HEK293T (cell line): Measurements from ENCODE around the gene HSD17B7.

Source experiments
- CTCF ChIA-PET: fragments of 350-600 bp; formaldehyde crosslinking; extraction: SDS; loops from one replicate; lab custom pipeline; 2021; ENCODE audit warnings: antibody characterized with exemption, inconsistent platforms; lab: Yijun Ruan, JAX
- POLR2A ChIA-PET: fragments of 350-600 bp; formaldehyde crosslinking; extraction: SDS; loops from one replicate; lab custom pipeline; 2020; ENCODE audit warnings: antibody characterized with exemption, inconsistent platforms; lab: Yijun Ruan, JAX
- DNase-seq: peaks from one replicate; pipeline ENCODE4 v3.0.0; 2012; ENCODE audit warnings: mixed read lengths; ENCODE audit errors: extremely low spot score
- ARNT ChIP-seq: fragments of 450-650 bp; IDR thresholded peaks from 2 replicates; pipeline ENCODE4 v1.6.1; 2017; ENCODE audit warnings: mild to moderate bottlenecking
- BHLHE40 ChIP-seq: fragments of 450-650 bp; IDR thresholded peaks from 2 replicates; pipeline ENCODE4 v1.6.1; 2016; ENCODE audit warnings: mild to moderate bottlenecking, moderate library complexity, borderline replicate concordance
- CTBP1 ChIP-seq: fragments of 450-650 bp; IDR thresholded peaks from 2 replicates; pipeline ENCODE4 v1.6.1; 2016; ENCODE audit warnings: borderline replicate concordance
- ELF4 ChIP-seq: fragments of 450-650 bp; IDR thresholded peaks from 2 replicates; pipeline ENCODE4 v1.6.1; 2017; ENCODE audit warnings: antibody characterized with exemption
- FOXA1 ChIP-seq: fragments of 450-650 bp; IDR thresholded peaks from 2 replicates; pipeline ENCODE4 v1.6.1; 2016; ENCODE audit warnings: mild to moderate bottlenecking
- FOXK2 ChIP-seq: fragments of 450-650 bp; IDR thresholded peaks from 2 replicates; pipeline ENCODE4 v1.6.1; 2016; ENCODE audit warnings: mild to moderate bottlenecking
- FOXM1 ChIP-seq: fragments of 450-650 bp; IDR thresholded peaks from 2 replicates; pipeline ENCODE4 v1.6.1; 2017; ENCODE audit warnings: mild to moderate bottlenecking, borderline replicate concordance
- HDGF ChIP-seq: fragments of 450-650 bp; IDR thresholded peaks from 2 replicates; pipeline ENCODE4 v1.6.1; 2017; ENCODE audit warnings: antibody characterized with exemption, borderline replicate concordance
- L3MBTL2 ChIP-seq: fragments of 450-650 bp; conservative IDR thresholded peaks from 2 replicates; pipeline ENCODE4 v1.6.1; 2016; ENCODE audit warnings: mild to moderate bottlenecking
- LEF1 ChIP-seq: fragments of 450-650 bp; IDR thresholded peaks from 2 replicates; pipeline ENCODE4 v1.6.1; 2017; ENCODE audit warnings: mild to moderate bottlenecking, borderline replicate concordance
- NFRKB ChIP-seq: fragments of 450-650 bp; IDR thresholded peaks from 2 replicates; pipeline ENCODE4 v1.6.1; 2016; ENCODE audit warnings: mild to moderate bottlenecking, moderate library complexity
- PKNOX1 ChIP-seq: fragments of 450-650 bp; IDR thresholded peaks from 2 replicates; pipeline ENCODE4 v1.6.1; 2016
- SP1 ChIP-seq: fragments of 450-650 bp; IDR thresholded peaks from 2 replicates; pipeline ENCODE4 v1.6.1; 2017
- SUZ12 ChIP-seq: fragments of 450-650 bp; IDR thresholded peaks from 2 replicates; pipeline ENCODE4 v1.6.1; 2016; ENCODE audit warnings: mild to moderate bottlenecking
- TARDBP ChIP-seq: fragments of 450-650 bp; IDR thresholded peaks from 2 replicates; pipeline ENCODE4 v1.6.1; 2016
- ZNF384 ChIP-seq: fragments of 450-650 bp; IDR thresholded peaks from 2 replicates; pipeline ENCODE4 v1.6.1; 2016

Gene HSD17B7

GRCh38 chr1:162835157-162835899 lies 44.8 kb downstream of the HSD17B7 start:
- DNase-seq: no peak
- CTCF ChIA-PET: no interaction called here
- POLR2A ChIA-PET: no interaction called here
- TF ChIP-seq PKNOX1 (no peak), FOXK2 (no peak), HDGF (no peak), SP1 (no peak), FOXM1 (no peak), LEF1 (no peak), NFRKB (no peak), ELF4 (no peak), SUZ12 (no peak), FOXA1 (no peak), ARNT (no peak), BHLHE40 (no peak), TARDBP (no peak)

- DNase-seq: no peak
- CTCF ChIA-PET: no interaction called here
- TF ChIP-seq CTBP1 (no peak), TARDBP (no peak), ZNF384 (no peak), FOXM1 (no peak), BHLHE40 (no peak)
- POLR2A ChIA-PET: no interaction called here
These were observed 48.4 kb downstream of the HSD17B7 start for GRCh38 chr1:162838863-162839262.

- TF ChIP-seq ARNT (no peak), PKNOX1 (no peak), SP1 (no peak), FOXA1 (no peak), LEF1 (no peak), FOXK2 (no peak), SUZ12 (no peak), FOXM1 (no peak)
- CTCF ChIA-PET: no interaction called here
- no peak for DNase-seq
- POLR2A ChIA-PET: no interaction called here
These were observed 49.8 kb downstream of the HSD17B7 start for GRCh38 chr1:162840250-162840839.

GRCh38 chr1:162844153-162844552 lies 53.7 kb downstream of the HSD17B7 start:
- TF ChIP-seq ELF4 (no peak), NFRKB (no peak), ZNF384 (no peak), FOXM1 (no peak)
- no peak for DNase-seq
- CTCF ChIA-PET: no interaction called here
- POLR2A ChIA-PET: no interaction called here

- CTCF ChIA-PET: interaction anchor here (1.3 kb wide), 1 partner anchor 18 kb away, joined by 3 read pairs; no protein-coding TSS in a partner anchor
- DNase-seq: no peak
- no peak for TF ChIP-seq TARDBP
- no peak for TF ChIP-seq HDGF
- no peak for TF ChIP-seq BHLHE40
- TF ChIP-seq PKNOX1: no peak
- no peak for TF ChIP-seq NFRKB
- no peak for TF ChIP-seq L3MBTL2
- TF ChIP-seq CTBP1: no peak
- no peak for TF ChIP-seq ZNF384
- TF ChIP-seq SUZ12: no peak
- TF ChIP-seq SP1: no peak
- no peak for TF ChIP-seq FOXA1
- TF ChIP-seq FOXM1: no peak
- TF ChIP-seq ARNT: no peak
- no peak for TF ChIP-seq FOXK2
- TF ChIP-seq ELF4: no peak
- no peak for TF ChIP-seq LEF1
- POLR2A ChIA-PET: no interaction called here
These were observed 56.0 kb downstream of the HSD17B7 start for GRCh38 chr1:162846256-162847212.
